ENCODE results near the gene ZP1.

DNA sequence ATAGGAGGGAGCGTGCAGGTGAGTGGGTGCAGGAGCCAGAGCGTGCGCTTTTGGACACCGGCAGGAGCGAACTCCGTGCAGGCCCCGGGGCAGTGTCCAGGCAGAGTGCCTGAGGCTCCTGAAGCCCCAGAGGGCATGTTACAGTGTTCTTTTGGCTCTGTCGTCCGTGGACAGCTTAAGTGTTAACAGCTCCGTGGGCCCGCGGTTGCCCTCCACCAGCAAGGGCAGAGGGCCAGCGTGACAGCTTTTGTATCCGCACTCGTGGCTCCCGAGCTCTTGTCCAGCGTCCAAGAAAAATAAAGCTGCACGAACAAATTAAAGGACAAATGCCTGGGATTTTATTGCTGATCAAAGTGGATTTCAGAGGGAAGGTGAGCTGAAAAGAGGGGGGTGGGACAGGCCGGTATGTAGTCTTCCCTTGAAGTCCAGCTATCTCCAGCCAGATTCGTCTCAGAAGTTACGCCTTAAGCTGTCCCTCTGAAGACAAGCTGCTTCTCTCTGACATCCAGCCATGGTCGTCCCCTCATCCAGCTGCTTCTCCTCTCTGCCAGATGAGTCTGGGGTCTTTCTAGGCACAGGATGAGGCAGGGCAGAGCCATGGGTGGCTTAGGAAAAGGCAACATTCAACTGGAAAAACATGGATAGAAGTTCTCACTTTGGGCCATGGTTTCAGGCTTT lies 45.6 kb downstream of the ZP1 start:
- TF ChIP-seq, protein P1, sequence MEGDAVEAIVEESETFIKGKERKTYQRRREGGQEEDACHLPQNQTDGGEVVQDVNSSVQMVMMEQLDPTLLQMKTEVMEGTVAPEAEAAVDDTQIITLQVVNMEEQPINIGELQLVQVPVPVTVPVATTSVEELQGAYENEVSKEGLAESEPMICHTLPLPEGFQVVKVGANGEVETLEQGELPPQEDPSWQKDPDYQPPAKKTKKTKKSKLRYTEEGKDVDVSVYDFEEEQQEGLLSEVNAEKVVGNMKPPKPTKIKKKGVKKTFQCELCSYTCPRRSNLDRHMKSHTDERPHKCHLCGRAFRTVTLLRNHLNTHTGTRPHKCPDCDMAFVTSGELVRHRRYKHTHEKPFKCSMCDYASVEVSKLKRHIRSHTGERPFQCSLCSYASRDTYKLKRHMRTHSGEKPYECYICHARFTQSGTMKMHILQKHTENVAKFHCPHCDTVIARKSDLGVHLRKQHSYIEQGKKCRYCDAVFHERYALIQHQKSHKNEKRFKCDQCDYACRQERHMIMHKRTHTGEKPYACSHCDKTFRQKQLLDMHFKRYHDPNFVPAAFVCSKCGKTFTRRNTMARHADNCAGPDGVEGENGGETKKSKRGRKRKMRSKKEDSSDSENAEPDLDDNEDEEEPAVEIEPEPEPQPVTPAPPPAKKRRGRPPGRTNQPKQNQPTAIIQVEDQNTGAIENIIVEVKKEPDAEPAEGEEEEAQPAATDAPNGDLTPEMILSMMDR (IDR thresholded peaks at IDR 0.05) = no peak
- TF ChIP-seq ZFX (IDR thresholded peaks at IDR 0.05; ENCODE audit: borderline replicate concordance) = no peak

Measured in 22Rv1 (cell line).